ENCODE results near the gene RPL34. TPM values are rescaled to one million over a fixed set of nuclear protein-coding genes. Genes with fewer than 3 reads are reported as not detected.
"Not testable (repeated sequence)": the region's sequence is repeated elsewhere in the genome, so short reads cannot be mapped to it uniquely, and the experiment has no call there.

RPL34 gene
- 1,000 to 10,000 TPM; 1,845 to 2,195 (median 2,002) TPM for polyA plus RNA-seq (ENCODE audit: insufficient read length in 3 of 3)
- long read RNA-seq, donor 1, transcript RPL34-206 (2 exons, 629 nt): minor isoform, 155 of 1,784 reads
- long read RNA-seq, donor 1, transcript RPL34-201 (5 exons, 529 nt): minor isoform, 10 of 1,784 reads
- long read RNA-seq, donor 1, transcript RPL34-202 (5 exons, 441 nt): major isoform, 1,098 of 1,784 reads
- long read RNA-seq, donor 1, partial matches to known transcripts: 461 of 1,784 reads
- long read RNA-seq, donor 1, other reads (novel, unspliced or antisense): 60 of 1,784 reads
- long read RNA-seq, donor 2, transcript RPL34-201 (5 exons, 529 nt): minor isoform, 22 of 1,887 reads
- long read RNA-seq, donor 2, transcript RPL34-202 (5 exons, 441 nt): major isoform, 1,116 of 1,887 reads
- long read RNA-seq, donor 2, transcript RPL34-206 (2 exons, 629 nt): minor isoform, 186 of 1,887 reads
- long read RNA-seq, donor 2, partial matches to known transcripts: 508 of 1,887 reads
- long read RNA-seq, donor 2, other reads (novel, unspliced or antisense): 53 of 1,887 reads
- long read RNA-seq, donor 3, transcript RPL34-205 (2 exons, 2,627 nt): minor isoform, 5 of 2,603 reads
- long read RNA-seq, donor 3, transcript RPL34-201 (5 exons, 529 nt): minor isoform, 28 of 2,603 reads
- long read RNA-seq, donor 3, transcript RPL34-202 (5 exons, 441 nt): major isoform, 1,388 of 2,603 reads
- long read RNA-seq, donor 3, transcript RPL34-206 (2 exons, 629 nt): minor isoform, 83 of 2,603 reads
- long read RNA-seq, donor 3, partial matches to known transcripts: 1,033 of 2,603 reads
- long read RNA-seq, donor 3, other reads (novel, unspliced or antisense): 65 of 2,603 reads
- long read RNA-seq, donor 4, transcript RPL34-201 (5 exons, 529 nt): minor isoform, 17 of 1,722 reads
- long read RNA-seq, donor 4, transcript RPL34-206 (2 exons, 629 nt): minor isoform, 61 of 1,722 reads
- long read RNA-seq, donor 4, transcript RPL34-202 (5 exons, 441 nt): major isoform, 994 of 1,722 reads
- long read RNA-seq, donor 4, partial matches to known transcripts: 608 of 1,722 reads
- long read RNA-seq, donor 4, other reads (novel, unspliced or antisense): 38 of 1,722 reads
- long read RNA-seq, donor 5: 0 reads
- long read RNA-seq, donor 6, transcript RPL34-202 (5 exons, 441 nt): major isoform, 1,114 of 1,943 reads
- long read RNA-seq, donor 6, transcript RPL34-201 (5 exons, 529 nt): minor isoform, 21 of 1,943 reads
- long read RNA-seq, donor 6, transcript RPL34-206 (2 exons, 629 nt): minor isoform, 134 of 1,943 reads
- long read RNA-seq, donor 6, partial matches to known transcripts: 619 of 1,943 reads
- long read RNA-seq, donor 6, other reads (novel, unspliced or antisense): 54 of 1,943 reads
- long read RNA-seq, donor 7, transcript RPL34-201 (5 exons, 529 nt): minor isoform, 42 of 3,104 reads
- long read RNA-seq, donor 7, transcript RPL34-206 (2 exons, 629 nt): minor isoform, 130 of 3,104 reads
- long read RNA-seq, donor 7, transcript RPL34-202 (5 exons, 441 nt): major isoform, 2,140 of 3,104 reads
- long read RNA-seq, donor 7, partial matches to known transcripts: 689 of 3,104 reads
- long read RNA-seq, donor 7, other reads (novel, unspliced or antisense): 100 of 3,104 reads
- long read RNA-seq, donor 8: 0 reads
- long read RNA-seq, donor 9, transcript RPL34-202 (5 exons, 441 nt): major isoform, 930 of 1,930 reads
- long read RNA-seq, donor 9, transcript RPL34-201 (5 exons, 529 nt): minor isoform, 24 of 1,930 reads
- long read RNA-seq, donor 9, transcript RPL34-206 (2 exons, 629 nt): minor isoform, 65 of 1,930 reads
- long read RNA-seq, donor 9, partial matches to known transcripts: 862 of 1,930 reads
- long read RNA-seq, donor 9, other reads (novel, unspliced or antisense): 46 of 1,930 reads
- long read RNA-seq, donor 10, transcript RPL34-202 (5 exons, 441 nt): major isoform, 1,733 of 2,527 reads
- long read RNA-seq, donor 10, transcript RPL34-201 (5 exons, 529 nt): minor isoform, 32 of 2,527 reads
- long read RNA-seq, donor 10, transcript RPL34-206 (2 exons, 629 nt): minor isoform, 88 of 2,527 reads
- long read RNA-seq, donor 10, partial matches to known transcripts: 611 of 2,527 reads
- long read RNA-seq, donor 10, other reads (novel, unspliced or antisense): 61 of 2,527 reads
- long read RNA-seq, donor 11, transcript RPL34-202 (5 exons, 441 nt): major isoform, 867 of 1,226 reads
- long read RNA-seq, donor 11, transcript RPL34-206 (2 exons, 629 nt): minor isoform, 29 of 1,226 reads
- long read RNA-seq, donor 11, transcript RPL34-201 (5 exons, 529 nt): minor isoform, 15 of 1,226 reads
- long read RNA-seq, donor 11, partial matches to known transcripts: 289 of 1,226 reads
- long read RNA-seq, donor 11, other reads (novel, unspliced or antisense): 24 of 1,226 reads
- long read RNA-seq, donor 12, transcript RPL34-202 (5 exons, 441 nt): major isoform, 740 of 1,295 reads
- long read RNA-seq, donor 12, transcript RPL34-206 (2 exons, 629 nt): minor isoform, 74 of 1,295 reads
- long read RNA-seq, donor 12, transcript RPL34-201 (5 exons, 529 nt): minor isoform, 11 of 1,295 reads
- long read RNA-seq, donor 12, partial matches to known transcripts: 452 of 1,295 reads
- long read RNA-seq, donor 12, other reads (novel, unspliced or antisense): 18 of 1,295 reads
- long read RNA-seq, donor 13: 0 reads
- long read RNA-seq, donor 14, transcript RPL34-202 (5 exons, 441 nt): major isoform, 1,748 of 2,408 reads
- long read RNA-seq, donor 14, transcript RPL34-206 (2 exons, 629 nt): minor isoform, 66 of 2,408 reads
- long read RNA-seq, donor 14, transcript RPL34-201 (5 exons, 529 nt): minor isoform, 38 of 2,408 reads
- long read RNA-seq, donor 14, partial matches to known transcripts: 491 of 2,408 reads
- long read RNA-seq, donor 14, other reads (novel, unspliced or antisense): 63 of 2,408 reads
- long read RNA-seq, donor 15, transcript RPL34-201 (5 exons, 529 nt): minor isoform, 11 of 784 reads
- long read RNA-seq, donor 15, transcript RPL34-202 (5 exons, 441 nt): major isoform, 476 of 784 reads
- long read RNA-seq, donor 15, transcript RPL34-206 (2 exons, 629 nt): minor isoform, 29 of 784 reads
- long read RNA-seq, donor 15, partial matches to known transcripts: 241 of 784 reads
- long read RNA-seq, donor 15, other reads (novel, unspliced or antisense): 25 of 784 reads
- long read RNA-seq, donor 16, transcript RPL34-201 (5 exons, 529 nt): minor isoform, 40 of 4,830 reads
- long read RNA-seq, donor 16, transcript RPL34-205 (2 exons, 2,627 nt): minor isoform, 5 of 4,830 reads
- long read RNA-seq, donor 16, transcript RPL34-206 (2 exons, 629 nt): minor isoform, 122 of 4,830 reads
- long read RNA-seq, donor 16, transcript RPL34-202 (5 exons, 441 nt): major isoform, 3,305 of 4,830 reads
- long read RNA-seq, donor 16, partial matches to known transcripts: 1,224 of 4,830 reads
- long read RNA-seq, donor 16, other reads (novel, unspliced or antisense): 134 of 4,830 reads

- DNase-seq (ENCODE audit: extremely low read depth in 1 of 11, low read depth in 9 of 11, low spot score in 4 of 11): peak; percentile 95 to 99 (median 98)
These were observed at the start of gene RPL34 for GRCh38 chr4:108620101-108620932. Gene RPL34, plus strand, starts transcription at chr4:108620576. Its CDS starts 1,384 bp downstream, at chr4:108621960.

GRCh38 chr4:108570993-108571569 lies 49.3 kb upstream of the RPL34 start:
- no peak for DNase-seq (ENCODE audit: extremely low read depth in 1 of 11, low read depth in 9 of 11, low spot score in 4 of 11)

- DNase-seq (ENCODE audit: extremely low read depth in 1 of 11, low read depth in 9 of 11, low spot score in 4 of 11): no peak
These were observed 46.0 kb upstream of the RPL34 start for GRCh38 chr4:108574402-108574801.

- DNase-seq (ENCODE audit: extremely low read depth in 1 of 11, low read depth in 9 of 11, low spot score in 4 of 11): no peak
These were observed 39.3 kb upstream of the RPL34 start for GRCh38 chr4:108581083-108581482.

GRCh38 chr4:108586778-108587177 lies 33.6 kb upstream of the RPL34 start:
- DNase-seq (ENCODE audit: extremely low read depth in 1 of 11, low read depth in 9 of 11, low spot score in 4 of 11): no peak

GRCh38 chr4:108588878-108589277 lies 31.5 kb upstream of the RPL34 start:
- DNase-seq (ENCODE audit: extremely low read depth in 1 of 11, low read depth in 9 of 11, low spot score in 4 of 11): no peak

GRCh38 chr4:108589961-108590360 lies 30.4 kb upstream of the RPL34 start:
- no peak for DNase-seq (ENCODE audit: extremely low read depth in 1 of 11, low read depth in 9 of 11, low spot score in 4 of 11)

GRCh38 chr4:108590776-108591175 lies 29.6 kb upstream of the RPL34 start:
- no peak for DNase-seq (ENCODE audit: extremely low read depth in 1 of 11, low read depth in 9 of 11, low spot score in 4 of 11)

- no peak for DNase-seq (ENCODE audit: extremely low read depth in 1 of 11, low read depth in 9 of 11, low spot score in 4 of 11)
These were observed 27.7 kb upstream of the RPL34 start for GRCh38 chr4:108592674-108592986.

- DNase-seq (ENCODE audit: extremely low read depth in 1 of 11, low read depth in 9 of 11, low spot score in 4 of 11): not testable (repeated sequence)
These were observed 26.1 kb upstream of the RPL34 start for GRCh38 chr4:108594296-108594695.

- DNase-seq (ENCODE audit: extremely low read depth in 1 of 11, low read depth in 9 of 11, low spot score in 4 of 11): no peak
These were observed 24.0 kb upstream of the RPL34 start for GRCh38 chr4:108596344-108596743.

- no peak for DNase-seq (ENCODE audit: extremely low read depth in 1 of 11, low read depth in 9 of 11, low spot score in 4 of 11)
These were observed 19.3 kb upstream of the RPL34 start for GRCh38 chr4:108601106-108601505.

- DNase-seq (ENCODE audit: extremely low read depth in 1 of 11, low read depth in 9 of 11, low spot score in 4 of 11): no peak
These were observed 18.8 kb upstream of the RPL34 start for GRCh38 chr4:108601532-108601931.

- DNase-seq (ENCODE audit: extremely low read depth in 1 of 11, low read depth in 9 of 11, low spot score in 4 of 11): no peak
These were observed 18.2 kb upstream of the RPL34 start for GRCh38 chr4:108602163-108602562.
